ENCODE measurements around the gene EPHB2. TPM values are rescaled to one million over a fixed set of nuclear protein-coding genes. Genes with fewer than 3 reads are reported as not detected.
"Not testable (repeated sequence)": the region's sequence is repeated elsewhere in the genome, so short reads cannot be mapped to it uniquely, and the experiment has no call there.

EPHB2 gene
- total RNA-seq, 1 donor from 2014 or later, result 130 TPM

- no peak for TF ChIP-seq CTCF (IDR thresholded peaks at IDR 0.05; ENCODE audit: unreplicated experiment)
- H3K9me3 Mint-ChIP-seq, result peaks cover 30% of the 10 kb centered on the region
- no peak overlapping the region for H3K4me3 Mint-ChIP-seq
- no peaks in the 10 kb centered on the region for H3K27me3 Mint-ChIP-seq (ENCODE audit: low read depth)
- no peak for DNase-seq (ENCODE audit: low spot score in 2 of 2, unreplicated experiment in 2 of 2)
- H3K4me1 Mint-ChIP-seq, result peaks cover 4% of the 10 kb centered on the region
- H3K27ac Mint-ChIP-seq, result no peak overlapping the region
- H3K36me3 Mint-ChIP-seq, result peaks cover 2% of the 10 kb centered on the region
These were observed 226.0 kb downstream of the EPHB2 start for GRCh38 chr1:22936681-22937080.

GRCh38 chr1:22941257-22941656 is 230.6 kb downstream of the EPHB2 start:
- Mint-ChIP-seq H3K27ac (no peak overlapping the region), H3K27me3 (ENCODE audit: low read depth) (no peaks in the 10 kb centered on the region), H3K4me1 (no peaks in the 10 kb centered on the region)

GRCh38 chr1:22944346-22945055 is 233.9 kb downstream of the EPHB2 start:
- Mint-ChIP-seq H3K36me3 (no peaks in the 10 kb centered on the region), H3K27me3 (ENCODE audit: low read depth) (no peaks in the 10 kb centered on the region), H3K9me3 (peaks cover 19% of the 10 kb centered on the region), H3K27ac (no peak overlapping the region), H3K4me1 (no peaks in the 10 kb centered on the region), H3K4me3 (no peak overlapping the region)
- DNase-seq (ENCODE audit: low spot score in 2 of 2, unreplicated experiment in 2 of 2), result no peak
- no peak for TF ChIP-seq CTCF (IDR thresholded peaks at IDR 0.05; ENCODE audit: unreplicated experiment)

More at GRCh38 chr1:22941257-22941656, 230.6 kb downstream of the EPHB2 start:
- no peak for DNase-seq (ENCODE audit: low spot score in 2 of 2, unreplicated experiment in 2 of 2)
- TF ChIP-seq CTCF (IDR thresholded peaks at IDR 0.05; ENCODE audit: unreplicated experiment), result no peak
- Mint-ChIP-seq H3K4me3 (no peak overlapping the region), H3K9me3 (peaks cover 17% of the 10 kb centered on the region), H3K36me3 (no peaks in the 10 kb centered on the region)

- not testable (repeated sequence) for H3K36me3 Mint-ChIP-seq
These were observed 234.5 kb downstream of the EPHB2 start for GRCh38 chr1:22945171-22945570.

GRCh38 chr1:22949822-22950331 is 239.2 kb downstream of the EPHB2 start:
- Mint-ChIP-seq H3K27me3 (ENCODE audit: low read depth) (no peaks in the 10 kb centered on the region), H3K4me3 (no peak overlapping the region), H3K36me3 (no peaks in the 10 kb centered on the region), H3K27ac (no peak overlapping the region), H3K9me3 (peaks cover 3% of the 10 kb centered on the region), H3K4me1 (no peaks in the 10 kb centered on the region)
- no peak for DNase-seq (ENCODE audit: low spot score in 2 of 2, unreplicated experiment in 2 of 2)
- TF ChIP-seq CTCF (IDR thresholded peaks at IDR 0.05; ENCODE audit: unreplicated experiment), result no peak

More at GRCh38 chr1:22945171-22945570, 234.5 kb downstream of the EPHB2 start:
- not testable (repeated sequence) for DNase-seq (ENCODE audit: low spot score in 2 of 2, unreplicated experiment in 2 of 2); H3K27me3 Mint-ChIP-seq (ENCODE audit: low read depth); H3K27ac Mint-ChIP-seq; H3K4me1 Mint-ChIP-seq; H3K4me3 Mint-ChIP-seq
- H3K9me3 Mint-ChIP-seq, result peaks cover 16% of the 10 kb centered on the region

- TF ChIP-seq CTCF (IDR thresholded peaks at IDR 0.05; ENCODE audit: unreplicated experiment), result no peak
- no peak for DNase-seq (ENCODE audit: low spot score in 2 of 2, unreplicated experiment in 2 of 2)
- no peaks in the 10 kb centered on the region for H3K27me3 Mint-ChIP-seq (ENCODE audit: low read depth)
- H3K27ac Mint-ChIP-seq, result no peak overlapping the region
- peaks cover under 1% of the 10 kb centered on the region for H3K9me3 Mint-ChIP-seq
- H3K4me3 Mint-ChIP-seq, result no peak overlapping the region
- no peaks in the 10 kb centered on the region for H3K36me3 Mint-ChIP-seq
- H3K4me1 Mint-ChIP-seq, result no peaks in the 10 kb centered on the region
These were observed 241.2 kb downstream of the EPHB2 start for GRCh38 chr1:22951796-22952195.
